ENCODE data around the gene COCH.

Gene COCH

DNA sequence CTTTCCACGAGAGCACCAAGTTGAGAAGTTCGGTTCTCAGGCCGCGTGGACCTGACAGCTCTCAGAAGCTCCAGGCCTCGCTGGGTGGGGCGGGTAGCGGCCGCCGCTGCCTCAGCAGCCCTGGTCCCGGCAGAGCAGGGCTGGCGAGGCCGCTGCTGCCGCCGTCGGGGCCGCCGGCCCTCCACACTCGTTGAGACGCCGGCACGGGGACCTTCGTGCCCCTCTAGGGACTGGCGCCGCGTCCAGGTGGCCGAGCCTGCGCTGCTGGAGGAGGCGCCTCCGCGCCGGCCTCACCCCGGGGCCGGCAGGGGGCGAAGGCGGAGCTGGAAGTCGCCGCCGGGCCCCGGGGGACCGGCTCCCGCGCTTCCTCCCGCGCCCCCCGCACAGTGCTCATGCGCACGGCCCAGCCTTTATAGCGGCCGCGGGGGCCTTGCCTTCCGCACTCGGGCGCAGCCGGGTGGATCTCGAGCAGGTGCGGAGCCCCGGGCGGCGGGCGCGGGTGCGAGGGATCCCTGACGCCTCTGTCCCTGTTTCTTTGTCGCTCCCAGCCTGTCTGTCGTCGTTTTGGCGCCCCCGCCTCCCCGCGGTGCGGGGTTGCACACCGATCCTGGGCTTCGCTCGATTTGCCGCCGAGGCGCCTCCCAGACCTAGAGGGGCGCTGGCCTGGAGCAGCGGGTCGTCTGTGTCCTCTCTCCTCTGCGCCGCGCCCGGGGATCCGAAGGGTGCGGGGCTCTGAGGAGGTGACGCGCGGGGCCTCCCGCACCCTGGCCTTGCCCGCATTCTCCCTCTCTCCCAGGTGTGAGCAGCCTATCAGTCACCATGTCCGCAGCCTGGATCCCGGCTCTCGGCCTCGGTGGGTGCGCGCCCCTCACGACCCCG lies at the start of gene COCH:
TSS of gene COCH (plus strand) at position 440 of the 879 bp plus-strand sequence. CDS start at position 820, 380 bp downstream.
- DNase-seq: peak; percentile 44 to 81

DNA sequence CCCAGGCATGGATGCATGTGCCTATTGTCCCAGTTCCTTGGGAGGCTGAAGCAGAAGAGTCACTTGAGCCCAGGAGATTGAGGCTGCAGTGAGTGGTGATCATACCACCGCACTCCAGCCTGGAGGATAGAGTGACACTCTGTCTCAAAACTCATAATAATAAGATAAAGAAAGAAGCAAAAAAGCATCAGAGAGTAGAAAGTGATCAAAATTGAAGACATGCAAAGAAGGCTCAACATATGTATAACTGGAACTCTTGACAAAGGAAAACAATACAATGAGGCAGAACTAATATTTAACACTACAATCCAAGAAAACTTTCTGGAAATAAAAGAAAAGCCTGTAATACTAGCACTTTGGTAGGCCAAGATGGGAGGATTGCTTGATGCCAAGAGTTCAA lies 48.3 kb upstream of the COCH start:
- no peak for DNase-seq

DNA sequence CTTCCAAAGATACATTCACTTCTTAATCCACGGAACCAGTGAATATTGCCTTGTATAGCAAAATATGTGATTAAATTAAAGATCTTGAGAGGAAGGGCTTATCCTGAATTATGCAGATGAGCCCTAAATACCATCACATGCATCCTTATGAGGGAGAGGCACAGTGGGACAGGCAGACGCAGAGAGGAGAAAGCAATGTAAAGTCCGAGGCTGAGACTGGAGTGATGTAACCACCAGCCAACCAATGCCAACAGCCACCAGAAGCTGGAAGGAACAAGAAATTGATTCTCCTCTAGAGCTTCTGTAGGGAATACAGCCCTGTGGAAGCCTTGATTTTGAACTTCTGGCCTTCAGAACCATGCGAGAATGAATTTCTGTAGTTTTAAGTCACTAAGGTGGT lies 44.5 kb upstream of the COCH start:
- DNase-seq: no peak

DNA sequence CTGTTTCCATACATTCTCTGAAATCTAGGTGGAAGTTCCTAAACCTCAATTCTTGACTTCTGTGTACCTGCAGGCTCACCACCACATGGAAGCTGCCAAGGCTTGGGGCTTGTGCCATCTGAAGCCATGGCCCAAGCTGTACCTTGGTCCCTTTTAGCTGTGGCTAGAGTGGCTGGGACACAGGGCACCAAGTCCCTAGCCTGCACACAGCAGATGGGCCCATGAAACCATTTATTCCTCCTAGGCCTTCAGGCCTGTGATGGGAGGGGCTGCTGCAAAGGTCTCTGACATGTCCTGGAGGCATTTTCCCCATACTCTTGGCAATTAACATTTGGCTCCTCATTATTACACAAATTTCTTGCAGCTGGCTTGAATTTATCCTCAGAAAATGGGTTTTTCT lies 40.0 kb upstream of the COCH start:
- no peak for DNase-seq

DNA sequence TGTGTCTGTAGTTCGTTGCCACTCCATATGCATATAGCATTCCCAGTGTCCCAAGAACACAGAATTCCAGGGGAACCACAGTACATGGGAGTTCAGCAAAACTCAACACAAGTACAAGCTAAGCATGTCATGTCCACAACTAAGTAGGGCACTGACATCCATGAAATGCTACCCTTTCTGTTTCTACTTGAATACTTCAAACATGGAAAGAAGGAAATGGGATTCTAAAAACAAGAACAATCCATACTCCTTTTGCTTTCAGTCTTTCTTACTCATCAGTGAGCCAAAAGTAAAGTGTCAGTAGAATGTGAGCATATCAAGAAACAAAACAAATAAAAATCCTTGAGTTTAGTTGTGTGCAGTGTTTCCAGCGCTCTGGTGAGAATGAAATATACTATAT lies 36.0 kb upstream of the COCH start:
- DNase-seq: no peak

DNA sequence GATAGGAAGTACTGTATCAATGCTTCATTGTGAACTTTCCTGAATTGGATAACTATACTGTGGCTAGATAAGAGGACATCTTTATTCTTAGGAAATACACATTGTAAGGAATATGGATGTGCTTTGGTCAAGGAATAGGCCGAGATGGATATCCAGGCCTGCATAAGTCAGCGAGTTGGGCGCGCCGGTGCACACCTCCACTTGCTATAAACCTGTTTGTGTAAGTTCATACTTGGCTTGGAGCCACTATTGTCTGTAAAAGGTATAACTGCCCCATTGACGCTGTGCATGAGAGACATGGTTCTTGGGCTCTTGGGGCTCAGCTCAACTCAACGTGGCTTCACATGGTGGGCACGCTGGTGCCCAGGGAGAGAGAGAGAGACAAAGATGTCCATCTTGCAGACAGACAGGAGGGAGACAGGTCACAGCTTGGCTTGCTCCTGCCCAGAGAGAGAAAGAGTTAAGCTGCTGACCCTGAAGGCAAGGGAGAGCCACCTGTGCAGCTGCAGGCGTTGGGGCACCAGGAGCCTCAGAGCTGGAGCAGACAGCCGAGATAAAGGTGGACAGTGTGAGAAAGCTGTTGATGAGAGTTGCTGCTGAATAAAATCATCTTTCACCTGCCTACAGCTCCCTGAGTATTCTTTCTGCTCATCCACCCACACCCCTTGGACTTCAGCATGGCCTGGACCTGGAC lies 34.1 kb upstream of the COCH start:
- no peak for DNase-seq

DNA sequence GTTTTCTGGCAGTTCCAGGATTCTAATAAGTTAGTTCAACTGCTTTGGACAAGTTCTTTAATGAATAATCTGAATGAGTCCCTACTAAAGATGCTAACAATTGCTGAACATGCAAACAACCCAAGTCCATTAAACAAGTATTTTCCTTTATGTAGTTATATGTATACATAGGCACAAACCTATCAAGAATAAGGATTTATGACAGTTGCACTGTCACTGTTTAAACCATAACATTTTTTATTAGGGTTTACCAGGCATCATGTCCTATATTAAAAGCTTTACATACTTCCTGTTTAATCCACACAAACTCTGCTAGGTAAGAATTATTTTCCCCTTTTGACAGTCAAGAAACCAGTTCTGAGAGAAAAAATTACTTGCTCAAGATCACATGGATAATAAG lies 31.9 kb upstream of the COCH start:
- DNase-seq: no peak

DNA sequence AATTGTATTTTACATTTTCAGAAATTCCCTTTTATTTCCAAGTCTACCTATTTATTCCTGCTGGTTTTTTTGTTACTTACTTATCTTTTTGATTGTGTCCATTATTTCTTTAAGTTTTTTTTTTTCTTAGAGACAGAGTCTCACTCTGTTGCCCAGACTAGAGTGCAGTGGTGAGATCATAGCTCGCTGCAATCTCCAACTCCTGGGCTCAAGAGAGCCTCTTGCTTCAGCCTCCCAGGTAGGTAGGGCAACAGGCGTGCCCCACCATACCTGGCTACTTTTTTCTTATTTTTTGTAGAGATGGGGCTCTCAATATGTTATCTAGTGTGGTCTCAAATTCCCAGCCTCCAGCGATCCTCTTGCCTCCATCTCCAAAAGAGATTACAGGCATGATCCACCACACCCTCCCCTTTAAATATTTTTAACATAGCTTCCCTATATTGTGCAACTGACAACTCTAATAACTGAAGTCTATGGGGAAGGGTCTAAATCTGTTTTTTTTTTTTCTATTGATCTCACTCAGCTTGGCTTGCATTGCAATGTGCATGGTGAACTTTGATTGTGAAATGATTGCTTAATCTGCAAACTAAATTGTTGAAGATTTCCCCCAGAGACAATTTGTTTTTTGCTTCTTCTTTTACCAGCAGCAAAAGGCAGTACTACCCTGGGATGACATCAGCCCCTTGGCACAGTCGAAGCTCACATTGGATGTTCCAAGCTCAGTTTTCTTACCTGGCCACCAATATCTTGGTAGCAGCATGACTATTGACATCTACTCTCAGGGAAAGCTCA lies 25.7 kb upstream of the COCH start:
- no peak for DNase-seq

DNA sequence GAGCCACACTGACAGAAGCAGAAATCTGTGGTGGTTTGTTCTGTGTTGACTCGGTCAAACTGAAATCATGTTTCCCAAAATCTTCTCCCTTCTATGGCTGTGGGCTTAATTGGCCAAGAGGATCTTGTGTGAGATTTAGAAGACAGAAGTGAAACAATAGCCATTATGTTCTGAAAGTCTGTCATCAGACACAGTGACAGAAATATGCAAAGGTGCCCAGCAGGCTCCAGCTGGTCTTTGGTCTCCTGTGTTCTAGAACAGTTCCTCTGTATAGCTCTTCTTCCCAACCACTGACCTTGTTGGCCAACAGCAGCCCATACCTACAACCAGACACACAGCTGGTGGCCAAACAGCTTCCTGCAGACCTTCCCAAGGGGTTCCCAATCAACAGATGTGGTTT lies 25.0 kb upstream of the COCH start:
- no peak for DNase-seq

DNA sequence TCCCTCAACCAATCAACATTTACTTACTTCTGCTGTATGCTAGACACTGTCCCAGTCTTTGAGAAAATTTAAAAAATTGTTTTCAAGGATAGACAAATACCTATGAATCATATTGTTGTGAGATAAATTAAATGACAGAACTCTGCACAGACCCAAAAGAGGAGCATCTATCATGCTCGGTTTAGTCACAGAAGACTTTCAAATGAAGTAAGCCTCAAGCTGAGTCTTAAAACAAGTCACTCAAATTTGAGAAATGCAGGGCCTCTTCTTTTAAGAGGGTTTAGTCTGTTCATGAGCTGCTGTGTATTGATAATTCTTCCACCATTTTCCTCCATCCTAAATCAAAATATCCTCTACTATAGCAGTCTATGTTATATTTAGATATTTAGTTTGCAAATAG lies 24.4 kb upstream of the COCH start:
- DNase-seq: no peak

DNA sequence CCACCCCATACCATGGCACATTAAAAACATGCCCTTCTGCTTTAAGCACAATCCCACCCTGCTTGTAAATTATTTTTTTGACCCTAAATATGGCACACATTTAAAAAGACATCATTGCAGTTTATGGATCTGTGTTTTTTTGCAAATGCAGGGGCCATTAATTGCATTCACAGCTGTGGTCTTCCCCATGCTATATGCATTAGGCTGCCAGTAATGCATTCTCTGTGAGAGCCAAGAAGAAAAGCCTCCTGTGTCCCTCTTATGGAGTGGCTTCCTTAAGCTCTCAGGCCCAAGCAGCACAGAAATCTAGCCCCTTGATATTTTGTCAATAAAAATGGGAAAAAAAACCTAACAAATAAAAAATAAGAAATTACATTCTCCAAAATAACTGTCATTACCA lies 20.4 kb upstream of the COCH start:
- no peak for DNase-seq

DNA sequence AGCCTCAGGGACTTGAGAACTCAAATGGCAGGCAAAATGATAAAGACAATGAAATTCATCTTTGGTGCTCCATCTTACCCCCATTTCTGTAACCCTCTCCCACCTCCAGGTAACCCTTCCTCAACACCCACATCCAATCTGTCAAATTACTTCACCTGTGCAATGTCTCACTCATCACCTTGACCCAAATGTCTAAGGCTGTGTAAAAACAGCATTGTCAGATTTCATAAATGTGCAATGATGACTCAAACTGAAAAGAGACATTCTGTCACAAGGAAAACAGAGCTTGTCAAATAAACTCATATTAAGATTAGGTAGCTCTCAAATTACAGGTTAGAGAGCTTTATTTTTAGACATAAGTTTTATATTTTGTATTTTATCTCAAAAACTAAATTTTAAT lies 19.9 kb upstream of the COCH start:
- DNase-seq: no peak

DNA sequence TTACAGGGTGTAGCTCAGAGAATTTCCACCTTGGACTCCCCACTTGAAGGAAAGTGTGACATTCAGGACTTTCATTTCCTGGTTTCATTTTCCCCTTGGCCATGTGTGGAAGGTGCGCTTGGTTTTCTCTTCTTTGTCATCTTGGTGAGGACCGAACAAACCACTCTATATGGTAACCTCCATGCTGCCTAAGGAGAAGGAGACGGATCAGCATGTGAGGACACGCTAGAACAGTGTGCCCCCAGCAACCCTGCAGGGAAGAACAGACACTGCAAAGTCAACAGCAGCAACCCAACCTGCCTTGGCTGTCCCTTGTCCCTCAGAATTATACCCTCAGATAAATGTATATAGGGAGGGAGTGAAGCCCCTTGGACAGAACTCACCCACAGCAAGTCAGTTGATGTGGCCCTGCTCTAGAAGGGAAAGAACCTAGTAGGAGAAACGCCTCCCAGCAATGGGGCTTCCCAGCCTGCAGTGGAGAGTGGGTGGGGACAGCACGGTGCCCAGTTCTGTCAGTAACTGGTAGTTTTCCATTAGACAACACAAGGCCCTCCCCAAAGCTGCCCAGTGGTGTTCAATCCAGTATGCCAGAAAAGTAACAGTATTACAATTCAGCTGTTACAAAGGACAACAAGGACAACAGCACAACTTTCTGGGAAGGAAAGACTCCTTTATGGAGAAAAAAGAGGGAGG lies 18.9 kb upstream of the COCH start:
- no peak for DNase-seq

DNA sequence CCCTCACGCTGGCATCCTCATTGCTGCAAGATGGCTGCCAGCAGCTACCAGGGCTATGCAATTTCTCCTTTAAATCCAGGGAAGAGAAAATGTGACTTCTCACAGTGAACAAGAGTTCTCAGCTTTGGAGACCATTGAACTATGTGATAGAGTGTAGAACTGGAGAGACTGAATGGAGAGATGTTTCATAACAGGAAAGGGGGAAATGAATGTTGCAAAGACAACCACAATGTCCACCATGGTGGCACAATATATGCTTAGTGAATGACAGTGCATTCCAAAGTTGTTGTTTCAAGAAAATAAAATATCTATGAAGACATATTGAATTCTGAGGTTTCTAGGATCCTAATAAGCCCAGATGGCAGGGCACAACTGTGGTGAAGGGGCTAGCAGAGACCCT lies 13.2 kb upstream of the COCH start:
- DNase-seq: no peak

DNA sequence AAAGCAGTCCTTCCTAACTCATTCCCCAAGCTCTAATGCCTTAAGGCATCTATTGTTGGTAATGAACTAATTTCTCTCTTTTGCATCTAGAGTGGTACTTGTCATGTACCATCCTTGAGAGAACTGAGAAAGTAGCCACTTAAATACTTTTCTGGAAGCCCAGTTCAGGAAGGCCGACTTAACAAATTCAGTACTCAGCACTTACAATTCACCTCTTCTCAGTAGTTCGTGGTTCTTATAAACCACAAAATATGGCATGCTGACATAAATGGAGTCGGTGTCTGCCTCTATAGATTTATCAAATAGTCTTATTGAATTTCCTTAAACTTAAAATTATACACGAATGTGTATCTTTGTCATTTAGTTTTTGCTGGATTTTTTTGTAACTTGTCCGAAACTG lies 9.4 kb upstream of the COCH start:
- DNase-seq: no peak

DNA sequence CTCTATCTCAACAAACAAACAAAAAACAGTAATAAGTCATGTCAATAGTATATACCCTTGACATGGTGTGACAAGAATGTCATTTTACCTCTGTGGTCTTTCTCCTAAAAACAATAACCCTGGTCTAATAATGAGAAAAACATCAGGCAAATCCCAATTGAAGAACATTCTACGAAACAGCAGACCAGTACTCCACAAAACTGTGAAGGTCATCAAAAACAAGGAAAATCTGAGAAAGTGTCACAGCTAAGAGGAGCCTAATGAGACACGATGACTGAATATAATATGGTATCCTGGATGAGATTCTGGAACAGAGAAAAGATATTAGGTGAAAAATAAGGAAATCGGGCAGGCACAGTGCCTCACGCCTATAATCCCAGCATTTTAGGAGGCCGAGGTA lies 5.6 kb upstream of the COCH start:
- no peak for DNase-seq

DNA sequence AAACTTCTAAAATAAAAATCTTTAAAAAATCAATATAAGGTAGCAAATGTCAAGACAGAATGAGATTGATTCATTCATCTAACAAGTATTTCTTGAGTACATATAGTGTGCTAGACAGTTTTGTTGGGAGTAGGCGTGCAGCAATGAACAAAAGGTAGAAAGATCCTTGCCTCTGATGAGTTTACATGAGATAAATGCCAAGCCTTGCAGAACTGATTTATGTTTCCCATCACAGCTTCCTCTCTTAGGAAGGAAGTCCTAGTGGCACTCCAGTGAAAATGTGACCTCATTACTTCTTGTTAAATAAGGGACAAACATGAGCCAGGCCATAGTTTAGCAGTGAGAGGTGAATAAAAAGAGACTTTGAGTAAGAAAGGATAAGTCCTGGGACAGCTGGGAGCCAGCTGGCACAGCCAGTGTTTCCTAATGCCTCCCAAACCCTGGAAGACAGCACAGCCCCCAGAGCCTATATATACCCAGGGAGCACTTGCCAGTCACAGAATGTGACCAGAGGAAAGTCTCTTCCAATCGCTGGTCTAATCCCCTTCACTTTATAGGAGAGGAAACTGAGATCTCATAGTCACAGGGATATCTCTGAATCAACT lies 4.7 kb upstream of the COCH start:
- no peak for DNase-seq

DNA sequence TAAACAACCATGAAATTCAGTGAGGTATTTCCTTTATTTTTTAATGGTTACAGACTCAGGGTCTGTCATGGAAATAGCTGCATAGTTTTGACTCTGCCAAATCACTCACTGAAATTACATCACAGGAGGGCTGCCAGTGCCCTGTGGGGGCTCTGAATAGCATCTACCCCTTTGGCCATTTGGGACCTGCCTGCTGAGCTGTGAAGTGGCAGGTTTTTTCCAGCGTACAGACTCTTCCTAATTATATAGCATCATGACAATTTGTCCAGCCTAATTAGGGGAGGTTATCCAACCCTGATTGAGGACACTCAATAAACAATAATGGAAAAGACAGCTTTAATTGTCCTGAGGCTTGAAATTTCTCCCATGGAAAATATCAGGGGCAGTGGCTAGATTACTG lies 1.8 kb upstream of the COCH start:
- DNase-seq: no peak

DNA sequence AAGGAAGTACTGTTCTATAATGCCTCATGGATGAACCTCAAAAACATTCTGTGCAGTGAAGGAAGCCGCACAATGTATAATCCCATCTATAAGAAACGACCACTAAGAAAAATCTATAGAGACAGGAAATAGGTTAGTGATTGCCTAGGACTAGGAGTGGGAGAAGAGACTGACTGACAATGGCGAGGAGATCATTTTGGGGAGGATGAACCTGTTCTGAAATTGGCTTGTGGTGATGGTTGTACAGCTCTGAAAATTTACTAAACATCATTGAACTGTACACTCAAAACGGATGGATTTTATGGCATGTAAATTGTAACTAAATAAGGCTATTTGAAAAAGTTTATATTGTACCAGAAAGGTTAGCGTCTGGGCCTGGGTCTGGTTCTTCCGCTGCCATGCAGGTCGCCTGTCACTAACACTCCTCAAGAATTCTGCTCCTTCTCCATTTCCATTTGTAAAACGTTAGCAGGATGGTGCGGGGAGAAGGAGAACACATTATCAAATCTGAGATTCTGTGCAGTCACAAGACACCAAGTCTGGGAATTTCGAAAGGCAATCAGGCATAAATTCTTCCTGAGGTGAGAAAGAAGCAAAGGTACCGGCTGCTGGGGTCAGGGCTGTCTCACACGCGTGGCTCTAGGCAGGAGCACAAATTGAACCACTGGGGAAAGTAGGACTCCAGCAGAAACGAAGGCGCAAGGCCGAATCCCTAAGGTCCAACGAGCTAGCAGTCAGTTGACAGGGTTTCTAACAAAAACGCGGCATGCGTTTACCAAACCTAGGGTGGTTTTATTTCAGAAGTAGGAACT lies 845 bp upstream of the COCH start:
- DNase-seq: no peak

DNA sequence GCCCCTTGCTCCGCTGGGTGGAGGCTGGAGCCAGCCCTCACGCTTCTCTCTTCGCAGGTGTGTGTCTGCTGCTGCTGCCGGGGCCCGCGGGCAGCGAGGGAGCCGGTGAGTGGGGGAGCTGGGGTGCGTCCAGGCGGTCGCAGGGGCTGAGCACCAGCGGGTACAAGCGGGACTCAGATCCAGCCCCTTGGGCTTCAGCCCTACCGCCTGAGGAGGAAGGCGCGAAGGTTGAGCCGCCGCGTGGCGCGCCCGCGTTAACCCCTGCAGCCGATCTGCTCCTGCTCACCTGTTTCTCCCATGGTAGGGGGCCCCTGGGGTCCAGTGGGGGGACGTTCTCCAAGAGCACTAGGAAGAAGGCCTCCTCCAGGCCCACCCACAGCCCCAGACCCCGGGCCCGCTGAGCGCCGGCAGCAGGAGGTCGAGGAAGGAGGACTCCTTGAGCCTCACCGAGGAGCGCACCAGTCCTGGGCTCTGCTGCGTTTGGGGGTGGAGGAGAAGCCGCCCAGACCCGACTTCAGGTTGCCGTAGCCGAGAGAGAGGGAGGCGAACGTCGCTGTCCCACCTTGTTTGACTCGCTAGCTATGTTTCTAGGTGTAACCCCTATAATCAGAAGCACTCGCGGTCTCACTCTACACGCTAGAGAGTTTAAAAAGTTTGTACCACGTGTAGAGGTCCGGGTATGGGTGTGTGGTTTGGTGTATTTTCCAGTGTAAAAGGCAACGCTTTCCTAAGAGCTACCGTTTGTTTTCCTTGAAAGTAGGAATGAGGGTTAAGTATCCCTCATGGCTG lies 834 bp downstream of the COCH start:
- DNase-seq: peak in 1 of 2 experiments; percentile 24

DNA sequence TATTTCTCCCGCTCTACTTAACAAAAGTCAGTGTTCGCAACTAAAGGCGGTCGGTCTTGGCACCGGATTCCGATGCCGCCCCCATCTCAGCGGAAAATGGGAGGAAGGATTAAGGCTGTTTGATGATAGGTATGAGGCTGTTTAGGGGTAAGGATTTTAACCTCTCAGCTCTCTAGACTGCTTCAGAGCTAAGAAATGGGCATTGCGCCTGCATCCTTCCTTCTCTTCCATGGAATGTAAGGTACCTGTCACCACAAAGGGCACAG lies 1.4 kb downstream of the COCH start:
- DNase-seq: no peak
